Peyer's patch (tissue), 4 donors: ENCODE data around the gene FYB2.

ENCODE experiments used
- POLR2A ChIP-seq, 2 donors: fragments of 450-650 bp; IDR thresholded peaks; one replicate each; pipeline ENCODE4 v1.5.1; 2017; ENCODE audit warnings: antibody characterized with exemption in 2 of 2, mild to moderate bottlenecking in 2 of 2, moderate library complexity in 2 of 2
- TF ChIP-seq, protein P1 (sequence below), 6 experiments: fragments of 450-650 bp in 4 of 6; fragments of 200-600 bp in 2 of 6; sonication (generic) in 1 of 6; IDR thresholded peaks; one replicate each; pipeline ENCODE4 v1.5.1; 2017 to 2019; ENCODE audit warnings: antibody characterized with exemption in 6 of 6, mild to moderate bottlenecking in 3 of 6, moderate library complexity in 1 of 6

DNA sequence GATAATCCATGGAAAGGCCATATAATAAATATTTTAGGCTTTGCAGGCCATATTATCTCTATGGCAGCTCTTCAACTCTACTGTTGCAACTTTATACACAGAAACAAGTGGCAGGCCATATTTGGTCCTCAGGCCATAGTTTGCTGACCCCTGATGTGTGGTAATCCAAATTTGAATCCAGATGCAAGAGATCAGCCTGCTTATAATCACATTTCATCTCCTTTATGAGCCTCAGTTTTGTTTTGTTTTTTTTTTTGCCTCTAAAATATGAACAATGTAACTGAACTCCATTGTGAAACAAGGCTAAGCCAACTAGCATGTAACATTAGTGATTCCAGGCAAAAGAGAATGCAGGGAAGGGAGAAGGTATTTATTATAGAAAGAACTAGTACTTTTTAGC, 92.5 kb downstream of the FYB2 start:
- no peak for TF ChIP-seq POLR2A (IDR thresholded peaks at IDR 0.05)
- TF ChIP-seq, protein P1, sequence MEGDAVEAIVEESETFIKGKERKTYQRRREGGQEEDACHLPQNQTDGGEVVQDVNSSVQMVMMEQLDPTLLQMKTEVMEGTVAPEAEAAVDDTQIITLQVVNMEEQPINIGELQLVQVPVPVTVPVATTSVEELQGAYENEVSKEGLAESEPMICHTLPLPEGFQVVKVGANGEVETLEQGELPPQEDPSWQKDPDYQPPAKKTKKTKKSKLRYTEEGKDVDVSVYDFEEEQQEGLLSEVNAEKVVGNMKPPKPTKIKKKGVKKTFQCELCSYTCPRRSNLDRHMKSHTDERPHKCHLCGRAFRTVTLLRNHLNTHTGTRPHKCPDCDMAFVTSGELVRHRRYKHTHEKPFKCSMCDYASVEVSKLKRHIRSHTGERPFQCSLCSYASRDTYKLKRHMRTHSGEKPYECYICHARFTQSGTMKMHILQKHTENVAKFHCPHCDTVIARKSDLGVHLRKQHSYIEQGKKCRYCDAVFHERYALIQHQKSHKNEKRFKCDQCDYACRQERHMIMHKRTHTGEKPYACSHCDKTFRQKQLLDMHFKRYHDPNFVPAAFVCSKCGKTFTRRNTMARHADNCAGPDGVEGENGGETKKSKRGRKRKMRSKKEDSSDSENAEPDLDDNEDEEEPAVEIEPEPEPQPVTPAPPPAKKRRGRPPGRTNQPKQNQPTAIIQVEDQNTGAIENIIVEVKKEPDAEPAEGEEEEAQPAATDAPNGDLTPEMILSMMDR (IDR thresholded peaks at IDR 0.05) = no peak
